GM21447 (cell line): ENCODE data around the gene CMIP.

Experiments
- ATAC-seq: cut with Tn5 transposase; IDR thresholded peaks from one replicate; pipeline ENCODE4 v1.9.1; 2021; ENCODE audit not compliant: unreplicated experiment

CMIP gene

DNA sequence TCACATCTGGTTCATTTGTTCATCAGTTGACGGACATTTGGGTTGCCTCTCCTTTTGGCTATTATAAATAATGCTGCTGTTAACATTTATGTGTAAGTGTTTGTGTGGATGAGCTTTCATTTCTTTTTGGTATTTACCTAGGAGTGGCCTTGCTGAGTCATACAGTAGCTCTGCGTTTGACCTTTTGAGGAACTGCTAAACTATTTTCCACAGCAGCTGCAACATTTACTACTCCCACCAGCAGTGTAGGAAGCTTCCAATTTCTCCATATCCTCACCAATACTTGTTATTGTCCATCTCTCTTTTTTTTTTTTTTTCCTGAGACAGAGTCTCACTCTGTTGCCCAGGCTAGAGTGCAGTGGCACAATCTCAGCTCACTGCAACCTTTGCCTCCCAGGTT is 313.8 kb downstream of the CMIP start:
- no peak for ATAC-seq
